Large intestine (tissue), 1 donor: ENCODE results near the gene ALG6. TPM values are rescaled to one million over a fixed set of nuclear protein-coding genes. Genes with fewer than 3 reads are reported as not detected.

ENCODE experiments used
- polyA plus RNA-seq: library from polyadenylated mRNA; unstranded; fragments of 120-200 nt; gene quantifications from one replicate; pipeline ENCODE4 v1.2.1, GENCODE V29; 2013

The ALG6 gene
- polyA plus RNA-seq, 1 donor, result 21.2 TPM

Other genes starting within 250 kb of the ALG6 start
- 1.6 TPM for gene FOXD3, start 45.1 kb upstream of the ALG6 start, polyA plus RNA-seq
- gene ITGB3BP, start 155.6 kb downstream of the ALG6 start, polyA plus RNA-seq, result 34.3 TPM
- gene EFCAB7, start 155.9 kb downstream of the ALG6 start, polyA plus RNA-seq, result 9.6 TPM
- gene PGM1, start 225.8 kb downstream of the ALG6 start, polyA plus RNA-seq, result 55.7 TPM